Osteocyte (in vitro differentiated cells): Measurements from ENCODE around the gene CES3. TPM values are rescaled to one million over a fixed set of nuclear protein-coding genes. Genes with fewer than 3 reads are reported as not detected.

Experiments used
- DNase-seq: peaks from one replicate; pipeline ENCODE4 v3.0.0; 2021; ENCODE audit warnings: mixed read lengths; ENCODE audit not compliant: unreplicated experiment; ENCODE audit errors: extremely low spot score
- H3K27ac Mint-ChIP-seq: one replicate; pipeline ENCODE4 v1.8.0; 2021; ENCODE audit warnings: mild to moderate bottlenecking, mixed read lengths; ENCODE audit not compliant: unreplicated experiment
- H3K27me3 Mint-ChIP-seq: one replicate; pipeline ENCODE4 v1.8.0; 2021; ENCODE audit warnings: mixed read lengths; ENCODE audit not compliant: unreplicated experiment
- H3K36me3 Mint-ChIP-seq: one replicate; pipeline ENCODE4 v1.8.0; 2021; ENCODE audit warnings: mixed read lengths; ENCODE audit not compliant: unreplicated experiment
- H3K4me1 Mint-ChIP-seq: one replicate; pipeline ENCODE4 v1.8.0; 2021; ENCODE audit warnings: mixed read lengths; ENCODE audit not compliant: unreplicated experiment
- H3K4me3 Mint-ChIP-seq: one replicate; pipeline ENCODE4 v1.8.0; 2021; ENCODE audit warnings: mild to moderate bottlenecking, moderate library complexity, mixed read lengths; ENCODE audit not compliant: unreplicated experiment
- H3K9me3 Mint-ChIP-seq: one replicate; pipeline ENCODE4 v1.8.0; 2021; ENCODE audit warnings: mixed read lengths; ENCODE audit not compliant: unreplicated experiment
- total RNA-seq: library from RNA; stranded (reverse); gene quantifications from 2 replicates; pipeline ENCODE4 v1.2.1, GENCODE V29; 2021
- TF ChIP-seq, protein P1 (sequence below): fragments of 200-600 bp; sonication (generic); IDR thresholded peaks from 2 replicates; pipeline ENCODE4 v1.5.0; 2021; ENCODE audit warnings: antibody characterized with exemption, mild to moderate bottlenecking, moderate library complexity

The CES3 gene
- total RNA-seq, 1 donor from 2014 or later = 0.24 TPM

DNA sequence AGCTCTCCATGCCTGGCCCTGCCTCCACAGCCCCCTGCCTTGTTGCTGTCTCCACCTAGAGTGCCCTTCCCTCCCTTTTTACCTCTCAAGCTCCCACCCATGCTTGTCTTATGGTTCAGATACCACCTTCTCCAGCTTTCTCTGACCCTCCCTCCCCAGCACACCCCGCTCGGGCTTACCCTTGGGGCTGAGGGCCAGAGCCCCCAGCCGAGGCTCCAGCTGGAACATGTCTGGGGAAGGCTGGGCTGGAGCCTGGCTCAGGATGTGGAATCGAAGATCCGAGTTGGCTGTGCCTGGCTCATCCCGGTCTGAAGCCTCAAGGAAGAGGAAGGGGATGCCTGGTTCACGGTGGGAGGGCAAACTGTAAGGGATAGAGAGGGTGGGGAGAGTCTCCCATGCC lies 46.0 kb upstream of the CES3 start:
- TF ChIP-seq, protein P1, sequence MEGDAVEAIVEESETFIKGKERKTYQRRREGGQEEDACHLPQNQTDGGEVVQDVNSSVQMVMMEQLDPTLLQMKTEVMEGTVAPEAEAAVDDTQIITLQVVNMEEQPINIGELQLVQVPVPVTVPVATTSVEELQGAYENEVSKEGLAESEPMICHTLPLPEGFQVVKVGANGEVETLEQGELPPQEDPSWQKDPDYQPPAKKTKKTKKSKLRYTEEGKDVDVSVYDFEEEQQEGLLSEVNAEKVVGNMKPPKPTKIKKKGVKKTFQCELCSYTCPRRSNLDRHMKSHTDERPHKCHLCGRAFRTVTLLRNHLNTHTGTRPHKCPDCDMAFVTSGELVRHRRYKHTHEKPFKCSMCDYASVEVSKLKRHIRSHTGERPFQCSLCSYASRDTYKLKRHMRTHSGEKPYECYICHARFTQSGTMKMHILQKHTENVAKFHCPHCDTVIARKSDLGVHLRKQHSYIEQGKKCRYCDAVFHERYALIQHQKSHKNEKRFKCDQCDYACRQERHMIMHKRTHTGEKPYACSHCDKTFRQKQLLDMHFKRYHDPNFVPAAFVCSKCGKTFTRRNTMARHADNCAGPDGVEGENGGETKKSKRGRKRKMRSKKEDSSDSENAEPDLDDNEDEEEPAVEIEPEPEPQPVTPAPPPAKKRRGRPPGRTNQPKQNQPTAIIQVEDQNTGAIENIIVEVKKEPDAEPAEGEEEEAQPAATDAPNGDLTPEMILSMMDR = no peak
- Mint-ChIP-seq H3K9me3 (no peaks in the 10 kb centered on the region), H3K4me3 (no peak overlapping the region), H3K27ac (no peak overlapping the region), H3K36me3 (no peaks in the 10 kb centered on the region), H3K27me3 (peaks cover 26% of the 10 kb centered on the region), H3K4me1 (no peaks in the 10 kb centered on the region)
- DNase-seq = no peak

DNA sequence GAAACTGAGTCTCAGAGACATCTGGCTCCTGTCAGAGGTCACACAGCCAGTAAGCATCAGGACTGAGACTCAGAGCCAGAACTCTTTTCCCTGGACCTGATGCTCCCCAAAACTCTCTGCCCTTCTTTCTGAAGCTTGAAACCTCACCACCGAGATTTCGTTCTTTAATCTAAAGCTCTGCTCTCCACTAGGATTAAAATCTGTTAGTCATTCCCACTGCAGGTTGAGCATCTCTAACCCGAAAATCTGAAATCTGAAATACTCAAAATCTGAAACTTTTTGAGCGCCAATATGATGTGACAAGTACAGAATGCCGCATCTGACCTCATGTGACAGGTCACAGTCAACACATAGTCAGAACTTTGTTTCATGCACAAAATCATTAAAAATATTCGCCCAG lies 44.5 kb upstream of the CES3 start:
- Mint-ChIP-seq H3K27me3 (peaks cover 26% of the 10 kb centered on the region), H3K36me3 (no peaks in the 10 kb centered on the region), H3K27ac (no peak overlapping the region), H3K4me1 (no peaks in the 10 kb centered on the region), H3K4me3 (no peak overlapping the region), H3K9me3 (no peaks in the 10 kb centered on the region)
- TF ChIP-seq, protein P1 = no peak
- DNase-seq = no peak

DNA sequence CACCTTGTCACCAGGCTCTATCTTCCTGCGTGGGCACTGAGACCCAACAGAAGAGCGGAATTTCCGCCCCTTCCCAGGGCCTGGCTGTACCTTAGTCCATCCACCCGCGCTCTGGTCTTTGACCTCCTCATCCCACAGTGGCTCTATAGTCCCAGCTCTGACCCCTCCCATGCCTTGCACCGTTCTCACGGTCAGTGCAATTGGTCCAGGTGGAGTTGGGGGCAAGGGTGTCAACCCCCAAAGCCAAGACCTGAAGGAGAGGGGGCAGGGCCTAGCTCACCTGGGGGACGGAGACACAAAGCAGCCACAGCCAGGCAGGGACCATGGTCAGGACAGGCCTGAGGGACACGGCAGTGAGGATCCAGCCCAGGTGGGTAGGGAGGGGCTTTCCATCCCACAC lies 43.3 kb upstream of the CES3 start:
- H3K36me3 Mint-ChIP-seq = no peaks in the 10 kb centered on the region
- TF ChIP-seq, protein P1 = no peak
- H3K4me1 Mint-ChIP-seq = no peaks in the 10 kb centered on the region
- peaks cover 26% of the 10 kb centered on the region for H3K27me3 Mint-ChIP-seq
- no peaks in the 10 kb centered on the region for H3K9me3 Mint-ChIP-seq
- H3K4me3 Mint-ChIP-seq = no peak overlapping the region
- DNase-seq = no peak
- no peak overlapping the region for H3K27ac Mint-ChIP-seq

DNA sequence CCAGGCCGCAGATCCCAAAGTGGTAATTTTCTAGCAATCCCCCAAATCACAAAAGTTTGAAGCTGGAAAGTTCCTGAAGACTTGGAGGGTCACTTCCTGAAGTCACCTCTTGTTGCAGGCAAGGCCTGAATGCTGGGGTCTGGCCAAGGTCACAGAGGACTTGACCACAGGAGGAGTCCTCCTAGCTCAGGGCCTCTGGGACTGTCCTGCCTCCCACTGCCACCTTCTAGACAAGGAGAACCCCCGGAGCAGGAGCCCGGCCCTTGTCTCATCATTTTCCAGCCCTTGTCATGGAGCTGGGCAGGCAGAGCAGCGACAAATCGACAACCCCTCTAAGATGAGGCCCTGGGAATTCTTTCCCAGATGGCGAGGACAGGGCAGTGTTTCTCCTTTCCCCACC lies 42.7 kb upstream of the CES3 start:
- peaks cover 4% of the 10 kb centered on the region for H3K4me1 Mint-ChIP-seq
- H3K9me3 Mint-ChIP-seq = no peaks in the 10 kb centered on the region
- peaks cover 2% of the 10 kb centered on the region for H3K36me3 Mint-ChIP-seq
- no peak overlapping the region for H3K27ac Mint-ChIP-seq
- H3K27me3 Mint-ChIP-seq = peaks cover 26% of the 10 kb centered on the region
- TF ChIP-seq, protein P1 = no peak
- no peak for DNase-seq
- H3K4me3 Mint-ChIP-seq = no peak overlapping the region

DNA sequence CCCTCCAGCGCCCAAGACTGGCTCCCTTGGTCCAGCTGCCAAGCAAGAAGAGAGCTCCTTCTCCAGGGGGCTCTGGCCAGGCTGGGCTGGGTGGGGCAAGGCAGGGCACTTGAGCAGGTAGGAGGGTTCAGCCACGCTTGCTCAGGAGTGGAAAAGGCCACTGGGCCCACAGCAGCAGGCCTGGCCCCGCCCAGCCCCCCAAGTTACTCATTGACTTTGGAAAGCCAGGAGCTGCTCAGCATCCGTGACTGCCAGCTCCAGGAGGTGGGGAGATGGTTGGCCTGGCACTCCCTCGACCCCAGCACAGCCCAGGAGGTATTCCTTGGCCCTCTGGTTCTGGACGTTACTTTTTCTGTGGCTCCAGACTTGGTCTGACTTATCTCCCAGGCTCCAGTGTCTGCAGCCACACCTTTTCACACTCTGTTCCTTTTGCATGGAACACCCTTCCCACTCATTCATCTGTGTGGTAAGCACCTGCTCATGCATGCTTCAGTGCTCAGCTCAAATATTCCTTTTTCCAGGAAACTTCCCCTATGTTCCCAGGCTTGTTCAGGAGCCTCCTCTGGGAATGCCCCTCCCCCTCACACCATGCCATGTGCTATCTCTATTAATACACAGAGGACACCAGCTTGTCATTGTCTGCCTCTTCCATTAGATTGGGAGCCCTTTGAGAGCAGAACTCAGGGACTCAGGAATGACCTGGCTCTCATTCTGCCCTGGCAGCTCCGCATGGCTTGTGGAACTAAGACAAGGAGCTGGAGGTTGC lies 42.1 kb upstream of the CES3 start, which contains the start of gene CDH16:
TSS of gene CDH16 (minus strand) at position 83 of the 766 bp plus-strand sequence. CDS start 820 bp downstream, outside the sequence.
- Mint-ChIP-seq H3K27me3 (peaks cover 27% of the 10 kb centered on the region), H3K4me1 (peaks cover 10% of the 10 kb centered on the region), H3K4me3 (no peak within 1 kb of the TSS), H3K27ac (no peak within 1 kb of the TSS), H3K36me3 (peaks cover 2% of the 10 kb centered on the region), H3K9me3 (no peaks in the 10 kb centered on the region)
- TF ChIP-seq, protein P1 = no peak
- no peak for DNase-seq
